ENCODE data around the gene DEFB113.

The DEFB113 gene

GRCh38 chr6:49979584-49979983 is 10.2 kb upstream of the DEFB113 start:
- H3K9me3 ChIP-seq (ENCODE audit: low read depth, low read length) = peaks cover 4% of the 10 kb centered on the region; the same call in 1 of the 2 replicates
- H3K4me3 ChIP-seq = no peak overlapping the region
- no peaks in the 10 kb centered on the region for H3K36me3 ChIP-seq (ENCODE audit: insufficient read depth, low read length)
- H3K9ac ChIP-seq (ENCODE audit: insufficient read length) = no peak overlapping the region
- H3K27ac ChIP-seq = no peak overlapping the region
- TF ChIP-seq EZH2 (IDR thresholded peaks at IDR 0.05) (no peak), FOXP2 (optimal IDR thresholded peaks at IDR 0.05; ENCODE audit: control extremely low read depth, extremely low read length, insufficient read depth) (no peak), POLR2AphosphoS5 (IDR thresholded peaks at IDR 0.05; ENCODE audit: borderline replicate concordance, low read depth, low read length) (no peak)
- DNase-seq (ENCODE audit: low read depth, low spot score) = no peak

GRCh38 chr6:49978332-49979226 is 9.2 kb upstream of the DEFB113 start:
- no peak for DNase-seq (ENCODE audit: low read depth, low spot score)
- Histone ChIP-seq H3K9ac (ENCODE audit: insufficient read length) (no peak overlapping the region), H3K27ac (no peak overlapping the region), H3K4me3 (0 out of 2 replicates have a peak overlapping the region, but pooled peaks have one; percentile 2), H3K36me3 (ENCODE audit: insufficient read depth, low read length) (no peaks in the 10 kb centered on the region), H3K9me3 (ENCODE audit: low read depth, low read length) (peaks cover 4% of the 10 kb centered on the region; the same call in 1 of the 2 replicates)
- TF ChIP-seq EZH2 (IDR thresholded peaks at IDR 0.05) (no peak), POLR2AphosphoS5 (IDR thresholded peaks at IDR 0.05; ENCODE audit: borderline replicate concordance, low read depth, low read length) (no peak), FOXP2 (optimal IDR thresholded peaks at IDR 0.05; ENCODE audit: control extremely low read depth, extremely low read length, insufficient read depth) (no peak)

- no peaks in the 10 kb centered on the region; the same call in 1 of the 2 replicates for H3K9me3 ChIP-seq (ENCODE audit: low read depth, low read length)
- TF ChIP-seq EZH2 (IDR thresholded peaks at IDR 0.05) (no peak), POLR2AphosphoS5 (IDR thresholded peaks at IDR 0.05; ENCODE audit: borderline replicate concordance, low read depth, low read length) (peak; percentile 25; the same call in 1 of the 2 replicates)
- peak overlapping the region; percentile 98 for H3K27ac ChIP-seq
- H3K9ac ChIP-seq (ENCODE audit: insufficient read length) = peak overlapping the region; percentile 49
- no peaks in the 10 kb centered on the region; the same call in 1 of the 2 replicates for H3K36me3 ChIP-seq (ENCODE audit: insufficient read depth, low read length)
- peak overlapping the region; percentile 63 for H3K4me3 ChIP-seq
- peak; percentile 63 for DNase-seq (ENCODE audit: low read depth, low spot score)
These were observed 2.6 kb downstream of the DEFB113 start for GRCh38 chr6:49966823-49967222.

GRCh38 chr6:49966334-49966733 is 3.1 kb downstream of the DEFB113 start:
- no peak for TF ChIP-seq POLR2AphosphoS5 (IDR thresholded peaks at IDR 0.05; ENCODE audit: borderline replicate concordance, low read depth, low read length)
- TF ChIP-seq FOXP2 (optimal IDR thresholded peaks at IDR 0.05; ENCODE audit: control extremely low read depth, extremely low read length, insufficient read depth) = no peak
- TF ChIP-seq EZH2 (IDR thresholded peaks at IDR 0.05) = no peak
- Histone ChIP-seq H3K4me3 (peak overlapping the region; percentile 63), H3K27ac (peak overlapping the region; percentile 98), H3K9ac (ENCODE audit: insufficient read length) (peak overlapping the region; percentile 49), H3K9me3 (ENCODE audit: low read depth, low read length) (no peaks in the 10 kb centered on the region; the same call in 1 of the 2 replicates), H3K36me3 (ENCODE audit: insufficient read depth, low read length) (no peaks in the 10 kb centered on the region; the same call in 1 of the 2 replicates)
- DNase-seq (ENCODE audit: low read depth, low spot score) = peak; percentile 63

GRCh38 chr6:49964064-49964463 is 5.4 kb downstream of the DEFB113 start, which contains the start of gene DEFB114:
DEFB114 (minus strand) TSS chr6:49964164; CDS start chr6:49964105, 59 bp downstream.
- no peaks in the 10 kb centered on the region; the same call in 1 of the 2 replicates for H3K36me3 ChIP-seq (ENCODE audit: insufficient read depth, low read length)
- no peak for DNase-seq (ENCODE audit: low read depth, low spot score)
- H3K4me3 ChIP-seq = no peak within 1 kb of the TSS
- TF ChIP-seq POLR2AphosphoS5 (IDR thresholded peaks at IDR 0.05; ENCODE audit: borderline replicate concordance, low read depth, low read length) (no peak), EZH2 (IDR thresholded peaks at IDR 0.05) (no peak)
- H3K27ac ChIP-seq = no peak within 1 kb of the TSS
- no peak within 1 kb of the TSS for H3K9ac ChIP-seq (ENCODE audit: insufficient read length)
- H3K9me3 ChIP-seq (ENCODE audit: low read depth, low read length) = no peaks in the 10 kb centered on the region; the same call in 1 of the 2 replicates

- H3K27ac ChIP-seq = no peak overlapping the region
- no peak overlapping the region for H3K4me3 ChIP-seq
- H3K9ac ChIP-seq (ENCODE audit: insufficient read length) = no peak overlapping the region
- H3K9me3 ChIP-seq (ENCODE audit: low read depth, low read length) = no peaks in the 10 kb centered on the region; the same call in 1 of the 2 replicates
- no peak for DNase-seq (ENCODE audit: low read depth, low spot score)
- H3K36me3 ChIP-seq (ENCODE audit: insufficient read depth, low read length) = no peaks in the 10 kb centered on the region; the same call in 1 of the 2 replicates
- TF ChIP-seq FOXP2 (optimal IDR thresholded peaks at IDR 0.05; ENCODE audit: control extremely low read depth, extremely low read length, insufficient read depth) (no peak), POLR2AphosphoS5 (IDR thresholded peaks at IDR 0.05; ENCODE audit: borderline replicate concordance, low read depth, low read length) (no peak), EZH2 (IDR thresholded peaks at IDR 0.05) (no peak)
These were observed 11.2 kb downstream of the DEFB113 start for GRCh38 chr6:49958180-49958579.

- DNase-seq (ENCODE audit: low read depth, low spot score) = no peak
- no peak overlapping the region for H3K27ac ChIP-seq
- no peaks in the 10 kb centered on the region for H3K36me3 ChIP-seq (ENCODE audit: insufficient read depth, low read length)
- H3K4me3 ChIP-seq = no peak overlapping the region
- H3K9me3 ChIP-seq (ENCODE audit: low read depth, low read length) = no peaks in the 10 kb centered on the region; the same call in 1 of the 2 replicates
- TF ChIP-seq POLR2AphosphoS5 (IDR thresholded peaks at IDR 0.05; ENCODE audit: borderline replicate concordance, low read depth, low read length) (no peak), FOXP2 (optimal IDR thresholded peaks at IDR 0.05; ENCODE audit: control extremely low read depth, extremely low read length, insufficient read depth) (no peak), EZH2 (IDR thresholded peaks at IDR 0.05) (no peak)
- H3K9ac ChIP-seq (ENCODE audit: insufficient read length) = no peak overlapping the region
These were observed 13.6 kb downstream of the DEFB113 start for GRCh38 chr6:49955847-49956246.

- Histone ChIP-seq H3K9me3 (ENCODE audit: low read depth, low read length) (no peaks in the 10 kb centered on the region), H3K27ac (no peak overlapping the region), H3K36me3 (ENCODE audit: insufficient read depth, low read length) (no peaks in the 10 kb centered on the region), H3K9ac (ENCODE audit: insufficient read length) (no peak overlapping the region), H3K4me3 (no peak overlapping the region)
- no peak for TF ChIP-seq EZH2 (IDR thresholded peaks at IDR 0.05)
- TF ChIP-seq POLR2AphosphoS5 (IDR thresholded peaks at IDR 0.05; ENCODE audit: borderline replicate concordance, low read depth, low read length) = no peak
- TF ChIP-seq FOXP2 (optimal IDR thresholded peaks at IDR 0.05; ENCODE audit: control extremely low read depth, extremely low read length, insufficient read depth) = no peak
- no peak for DNase-seq (ENCODE audit: low read depth, low spot score)
These were observed 17.5 kb downstream of the DEFB113 start for GRCh38 chr6:49951926-49952325.

Data from SK-N-MC (cell line).